OCI-LY3 (cell line): ENCODE results near the gene FGD4.

Experiments
- EZH2phosphoT487 ChIP-seq: fragments of 200-600 bp; shearing (Covaris generic); IDR thresholded peaks from 2 replicates; pipeline ENCODE4 v1.6.1; 2018; ENCODE audit warnings: antibody characterized with exemption, mixed run types, low read depth
- TF ChIP-seq, protein P1 (sequence below): fragments of 200-600, 300-600 bp; sonication (generic); IDR thresholded peaks from 2 replicates; pipeline ENCODE4 v1.5.1; 2014; ENCODE audit warnings: antibody characterized with exemption, low read length, low read depth

DNA sequence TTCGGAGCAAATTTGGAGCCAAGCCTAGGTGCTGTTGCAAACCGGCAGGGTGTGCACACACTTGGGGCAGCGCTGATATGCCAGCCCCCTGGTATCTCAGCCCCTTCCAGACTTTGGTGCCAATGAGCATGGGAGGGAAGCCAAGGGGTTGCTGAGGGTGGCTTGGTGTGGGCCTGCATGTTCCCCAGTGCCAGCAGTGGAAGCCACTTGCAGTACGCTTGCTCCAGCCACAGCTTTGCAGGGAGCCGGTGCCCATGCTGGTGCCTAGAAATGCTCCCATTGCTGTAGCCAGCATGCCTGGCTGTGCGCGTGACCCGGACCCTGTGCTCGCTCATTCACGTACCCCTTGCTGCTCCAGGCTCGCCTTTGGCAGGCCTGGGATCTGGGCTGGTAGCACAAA lies 212.6 kb downstream of the FGD4 start:
- TF ChIP-seq, protein P1, sequence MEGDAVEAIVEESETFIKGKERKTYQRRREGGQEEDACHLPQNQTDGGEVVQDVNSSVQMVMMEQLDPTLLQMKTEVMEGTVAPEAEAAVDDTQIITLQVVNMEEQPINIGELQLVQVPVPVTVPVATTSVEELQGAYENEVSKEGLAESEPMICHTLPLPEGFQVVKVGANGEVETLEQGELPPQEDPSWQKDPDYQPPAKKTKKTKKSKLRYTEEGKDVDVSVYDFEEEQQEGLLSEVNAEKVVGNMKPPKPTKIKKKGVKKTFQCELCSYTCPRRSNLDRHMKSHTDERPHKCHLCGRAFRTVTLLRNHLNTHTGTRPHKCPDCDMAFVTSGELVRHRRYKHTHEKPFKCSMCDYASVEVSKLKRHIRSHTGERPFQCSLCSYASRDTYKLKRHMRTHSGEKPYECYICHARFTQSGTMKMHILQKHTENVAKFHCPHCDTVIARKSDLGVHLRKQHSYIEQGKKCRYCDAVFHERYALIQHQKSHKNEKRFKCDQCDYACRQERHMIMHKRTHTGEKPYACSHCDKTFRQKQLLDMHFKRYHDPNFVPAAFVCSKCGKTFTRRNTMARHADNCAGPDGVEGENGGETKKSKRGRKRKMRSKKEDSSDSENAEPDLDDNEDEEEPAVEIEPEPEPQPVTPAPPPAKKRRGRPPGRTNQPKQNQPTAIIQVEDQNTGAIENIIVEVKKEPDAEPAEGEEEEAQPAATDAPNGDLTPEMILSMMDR = no peak
- TF ChIP-seq EZH2phosphoT487 = no peak
